Measurements from ENCODE around the gene UBE2J2.

- TF ChIP-seq POLR2A (IDR thresholded peaks at IDR 0.05; ENCODE audit: low read depth, low read length) (peak; percentile 45; the same call in 1 of the 2 replicates), POLR2AphosphoS5 (IDR thresholded peaks at IDR 0.05; ENCODE audit: low read depth, low read length) (no peak; the same call in none of the 2 replicates), TAF1 (IDR thresholded peaks at IDR 0.05; ENCODE audit: borderline replicate concordance, low read depth, low read length) (no peak)
Measured at GRCh38 chr1:1312450-1313314, 39.0 kb upstream of the UBE2J2 start.
